Camera-type eye (tissue), 1 donor: Measurements from ENCODE around the gene GNRHR. TPM values are rescaled to one million over a fixed set of nuclear protein-coding genes. Genes with fewer than 3 reads are reported as not detected.

Experiments
- total RNA-seq: library from RNA; depleted of rRNA; stranded (reverse); fragments of >200 nt; gene quantifications from one replicate; pipeline ENCODE4 v1.2.3, GENCODE V29; 2014

The GNRHR gene, protein sequence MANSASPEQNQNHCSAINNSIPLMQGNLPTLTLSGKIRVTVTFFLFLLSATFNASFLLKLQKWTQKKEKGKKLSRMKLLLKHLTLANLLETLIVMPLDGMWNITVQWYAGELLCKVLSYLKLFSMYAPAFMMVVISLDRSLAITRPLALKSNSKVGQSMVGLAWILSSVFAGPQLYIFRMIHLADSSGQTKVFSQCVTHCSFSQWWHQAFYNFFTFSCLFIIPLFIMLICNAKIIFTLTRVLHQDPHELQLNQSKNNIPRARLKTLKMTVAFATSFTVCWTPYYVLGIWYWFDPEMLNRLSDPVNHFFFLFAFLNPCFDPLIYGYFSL
- total RNA-seq: 0.22 TPM

DNA sequence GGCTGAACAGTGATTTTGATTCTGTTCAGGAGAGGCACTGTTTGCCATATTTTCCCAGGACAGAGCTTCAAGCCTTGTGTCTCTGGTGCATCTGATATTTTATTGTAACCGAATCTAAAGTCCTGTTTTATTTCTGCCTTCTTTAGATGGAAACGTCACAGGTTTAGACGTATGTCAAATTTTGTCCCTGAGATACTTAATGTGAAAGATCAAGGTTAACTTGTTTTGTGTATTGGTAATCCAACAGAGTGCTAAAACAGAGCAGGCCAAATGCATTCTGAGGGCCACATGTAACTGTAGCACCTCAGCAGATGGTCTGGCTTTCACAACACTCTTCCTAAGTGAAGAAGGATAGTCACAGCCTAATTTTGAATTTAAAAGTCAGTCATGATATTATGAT is at the start of gene GNRHR:
Gene GNRHR (minus strand): TSS at position 101 of the 400 bp plus-strand sequence. CDS start 53 bp downstream, at position 48.

DNA sequence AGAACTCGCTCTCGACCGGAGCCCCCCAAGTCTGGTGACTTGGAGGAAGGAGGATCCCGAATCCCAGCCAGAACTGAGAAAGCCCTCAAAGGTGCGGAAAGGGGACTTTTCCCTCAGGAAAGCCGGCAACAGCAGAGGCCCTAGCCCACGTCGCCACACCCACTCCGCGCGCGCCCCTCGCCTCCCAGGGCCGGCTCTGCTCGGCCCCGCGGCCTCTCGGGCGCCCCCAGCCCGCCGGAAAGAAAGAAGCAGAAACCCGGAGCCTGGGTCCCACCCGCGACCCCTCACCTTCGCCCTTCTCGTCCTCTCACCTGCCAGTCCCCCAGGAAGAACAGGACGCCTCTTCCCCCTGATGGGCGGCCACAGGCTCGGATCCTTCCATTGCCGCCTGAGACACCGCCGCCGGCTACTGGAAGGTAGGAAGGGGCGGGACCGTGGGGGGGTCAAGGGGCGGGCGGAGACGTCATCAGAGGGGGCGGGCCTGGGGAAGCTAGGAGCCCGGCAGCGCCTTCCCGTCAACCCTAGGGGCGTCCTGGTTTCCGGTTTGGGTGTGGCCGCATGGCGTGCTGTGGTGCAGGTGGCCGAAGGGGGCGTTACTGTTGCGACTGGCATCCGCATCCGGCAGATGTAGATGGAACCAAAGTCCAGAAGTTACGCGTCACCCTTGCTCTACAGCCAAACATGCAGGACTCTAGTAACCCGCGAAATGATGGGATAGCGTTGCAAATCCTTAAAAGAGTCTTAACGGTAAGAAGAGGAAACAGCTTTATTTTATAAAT is 53.3 kb downstream of the GNRHR start, which contains the start of gene UBA6:
Gene UBA6 (minus strand): TSS at position 418 of the 779 bp plus-strand sequence. CDS start 36 bp downstream, at position 382.

Other genes starting within 250 kb of the GNRHR start
- 67.1 TPM for gene CENPC, start 208.9 kb downstream of the GNRHR start, total RNA-seq
- 0.44 TPM for gene STAP1, start 195.7 kb downstream of the GNRHR start, total RNA-seq
- 211 TPM for gene UBA6, start 53.2 kb downstream of the GNRHR start, total RNA-seq
- 0.71 TPM for gene TMPRSS11D, start 129.6 kb upstream of the GNRHR start, total RNA-seq
- gene TMPRSS11A, start 209.1 kb upstream of the GNRHR start, total RNA-seq: 0.33 TPM